Astrocyte (in vitro differentiated cells and primary cell): ENCODE measurements around the gene CPT2. TPM values are rescaled to one million over a fixed set of nuclear protein-coding genes. Genes with fewer than 3 reads are reported as not detected.

Source experiments
- DNase-seq: peaks from one replicate; pipeline ENCODE4 v3.0.0-alpha.2; 2010; ENCODE audit warnings: low read depth
- FAIRE-seq: peaks from 2 replicates; lab custom pipeline; 2011; peaks lifted over from hg19 to GRCh38; lab: Jason Lieb, UNC
- H2AFZ ChIP-seq: 2 replicates; pipeline ENCODE4 v1.6.0; 2012; ENCODE audit warnings: low read depth, low read length, inconsistent platforms
- H3K27ac ChIP-seq: 2 replicates; pipeline ENCODE4 v1.5.1; 2011; ENCODE audit warnings: low read depth, low read length, inconsistent platforms
- H3K27me3 ChIP-seq: 2 replicates; pipeline ENCODE4 v1.6.0; 2011; ENCODE audit warnings: low read length, inconsistent platforms; ENCODE audit not compliant: insufficient read depth
- H3K36me3 ChIP-seq: 2 replicates; pipeline ENCODE4 v1.5.1; 2011; ENCODE audit warnings: low read length, inconsistent platforms; ENCODE audit not compliant: insufficient read depth
- H3K4me1 ChIP-seq: 2 replicates; pipeline ENCODE4 v1.5.1; 2011; ENCODE audit warnings: low read length, inconsistent platforms; ENCODE audit not compliant: insufficient read depth
- H3K4me2 ChIP-seq: 2 replicates; pipeline ENCODE4 v1.6.0; 2012; ENCODE audit warnings: low read length, inconsistent platforms
- H3K4me3 ChIP-seq: 2 replicates; pipeline ENCODE4 v1.5.1; 2011; ENCODE audit warnings: low read depth, mild to moderate bottlenecking, low read length, inconsistent platforms; ENCODE audit not compliant: insufficient read depth
- H3K79me2 ChIP-seq: 2 replicates; pipeline ENCODE4 v1.6.0; 2012; ENCODE audit warnings: mild to moderate bottlenecking, low read length, inconsistent platforms; ENCODE audit not compliant: insufficient read depth
- H3K9ac ChIP-seq: 2 replicates; pipeline ENCODE4 v1.6.0; 2012; ENCODE audit warnings: mild to moderate bottlenecking, low read length, inconsistent platforms
- H3K9me3 ChIP-seq: 2 replicates; pipeline ENCODE4 v1.5.1; 2012; ENCODE audit warnings: low read depth, mild to moderate bottlenecking, low read length, inconsistent platforms; ENCODE audit not compliant: insufficient read depth
- H4K20me1 ChIP-seq: 2 replicates; pipeline ENCODE4 v1.6.0; 2012; ENCODE audit warnings: low read length, inconsistent platforms; ENCODE audit not compliant: insufficient read depth
- H3K27ac Mint-ChIP-seq: one replicate; pipeline ENCODE4 v1.8.0; 2021; ENCODE audit warnings: mild to moderate bottlenecking, mixed read lengths; ENCODE audit not compliant: unreplicated experiment
- H3K27me3 Mint-ChIP-seq: one replicate; pipeline ENCODE4 v1.8.0; 2021; ENCODE audit warnings: low read depth, mixed read lengths; ENCODE audit not compliant: unreplicated experiment
- H3K36me3 Mint-ChIP-seq: one replicate; pipeline ENCODE4 v1.8.0; 2021; ENCODE audit warnings: low read depth, mixed read lengths; ENCODE audit not compliant: unreplicated experiment
- H3K4me1 Mint-ChIP-seq: one replicate; pipeline ENCODE4 v1.8.0; 2021; ENCODE audit warnings: low read depth, mixed read lengths; ENCODE audit not compliant: unreplicated experiment
- H3K4me3 Mint-ChIP-seq: one replicate; pipeline ENCODE4 v1.8.0; 2021; ENCODE audit warnings: mild to moderate bottlenecking, moderate library complexity, mixed read lengths; ENCODE audit not compliant: unreplicated experiment
- H3K9me3 Mint-ChIP-seq: one replicate; pipeline ENCODE4 v1.8.0; 2021; ENCODE audit warnings: mild to moderate bottlenecking, mixed read lengths; ENCODE audit not compliant: unreplicated experiment
- CTCF ChIP-seq: IDR thresholded peaks from 2 replicates; pipeline ENCODE4 v1.5.1; 2011; ENCODE audit warnings: low read depth, mild to moderate bottlenecking, inconsistent platforms, low read length, moderate library complexity; ENCODE audit not compliant: insufficient read depth
- EZH2 ChIP-seq: IDR thresholded peaks from 2 replicates; pipeline ENCODE4 v1.6.1; 2012; ENCODE audit warnings: mild to moderate bottlenecking, low read length, inconsistent platforms; ENCODE audit not compliant: insufficient read depth
- total RNA-seq: library from RNA; stranded (reverse); gene quantifications from 2 replicates; pipeline ENCODE4 v1.2.1, GENCODE V29; 2021

The CPT2 gene
- total RNA-seq, 1 donor from 2014 or later, result 10.4 TPM

GRCh38 chr1:53262000-53262399 lies 65.4 kb downstream of the CPT2 start:
- Histone ChIP-seq H3K4me1 (no peaks in the 10 kb centered on the region), H3K27me3 (no peaks in the 10 kb centered on the region), H3K4me3 (no peak overlapping the region), H3K9ac (no peak overlapping the region), H3K36me3 (peaks cover 31% of the 10 kb centered on the region), H3K9me3 (no peaks in the 10 kb centered on the region), H3K4me2 (no peak overlapping the region), H3K27ac (no peak overlapping the region), H3K79me2 (no peaks in the 10 kb centered on the region), H2AFZ (no peak overlapping the region), H4K20me1 (no peaks in the 10 kb centered on the region)
- H3K9me3 Mint-ChIP-seq, result no peaks in the 10 kb centered on the region
- no peak for FAIRE-seq
- H3K36me3 Mint-ChIP-seq, result peaks cover 13% of the 10 kb centered on the region
- TF ChIP-seq CTCF, result no peak
- TF ChIP-seq EZH2, result no peak
- H3K4me1 Mint-ChIP-seq, result no peaks in the 10 kb centered on the region
- no peaks in the 10 kb centered on the region for H3K27me3 Mint-ChIP-seq
- no peak overlapping the region for H3K27ac Mint-ChIP-seq
- DNase-seq, result no peak
- H3K4me3 Mint-ChIP-seq, result no peak overlapping the region

Other genes with a start within 250 kb of the CPT2 start
- gene PODN, start 134.6 kb upstream of the CPT2 start, total RNA-seq, result 1.9 and 2.6 TPM in 2 replicates
- not detected in 2 replicates for gene SLC1A7, start 54.2 kb upstream of the CPT2 start, total RNA-seq
- gene CZIB, start 23.8 kb downstream of the CPT2 start, total RNA-seq, result 32.3 and 34.5 TPM in 2 replicates
- 34.8 and 35.7 TPM in 2 replicates for gene MAGOH, start 41.7 kb downstream of the CPT2 start, total RNA-seq
- 12.8 and 13.9 TPM in 2 replicates for gene LRP8, start 131.2 kb downstream of the CPT2 start, total RNA-seq